Measurements from ENCODE around the gene VCAN.

VCAN gene

GRCh38 chr5:83484294-83484693 lies 12.8 kb downstream of the VCAN start:
- Histone ChIP-seq H3K4me1 (ENCODE audit: control insufficient read depth, insufficient read depth, low read length) (no peaks in the 10 kb centered on the region; the same call in 1 of the 2 replicates), H3K4me3 (ENCODE audit: low read depth, low read length) (no peak overlapping the region), H3K27ac (ENCODE audit: extremely low read depth, low read depth, low read length) (no peak overlapping the region), H3K36me3 (ENCODE audit: control insufficient read depth in 2 of 2, insufficient read depth in 1 of 2, low read length in 2 of 2) (peaks cover 29 to 35% of the 10 kb centered on the region in 2 experiments), H3K9me3 (ENCODE audit: control insufficient read depth, insufficient read depth, low read depth, low read length) (no peaks in the 10 kb centered on the region)
- ChIA-PET POLR2A (no interaction called here), CTCF (no interaction called here)
- TF ChIP-seq ZNF24 (tag by site-specific recombination; IDR thresholded peaks at IDR 0.05) (no peak), ZNF777 (tag by site-specific recombination; IDR thresholded peaks at IDR 0.05; ENCODE audit: borderline replicate concordance) (no peak), ZSCAN16 (tag by site-specific recombination; IDR thresholded peaks at IDR 0.05) (no peak), ZNF626 (tag by site-specific recombination; IDR thresholded peaks at IDR 0.05) (no peak), ZNF169 (tag by site-specific recombination; IDR thresholded peaks at IDR 0.05) (no peak), SP2 (tag by site-specific recombination; IDR thresholded peaks at IDR 0.05) (no peak), ZBTB17 (tag by site-specific recombination; IDR thresholded peaks at IDR 0.05) (peak; percentile 72), ZNF549 (tag by site-specific recombination; IDR thresholded peaks at IDR 0.05) (no peak), AEBP2 (tag by site-specific recombination; IDR thresholded peaks at IDR 0.05; ENCODE audit: borderline replicate concordance) (no peak), ZNF366 (tag by site-specific recombination; conservative IDR thresholded peaks at IDR 0.05) (peak; percentile 98), OVOL3 (tag by site-specific recombination; IDR thresholded peaks at IDR 0.05) (no peak), ZSCAN18 (tag by site-specific recombination; IDR thresholded peaks at IDR 0.05) (no peak), ZNF175 (tag by site-specific recombination; IDR thresholded peaks at IDR 0.05) (no peak)

- TF ChIP-seq ZNF624 (tag by site-specific recombination; IDR thresholded peaks at IDR 0.05) (no peak), ATF2 (tag by site-specific recombination; IDR thresholded peaks at IDR 0.05; ENCODE audit: low read depth) (no peak), GLIS1 (tag by site-specific recombination; IDR thresholded peaks at IDR 0.05) (peak; percentile 27), ZNF302 (tag by site-specific recombination; IDR thresholded peaks at IDR 0.05; ENCODE audit: low read depth) (no peak)
- H3K4me3 ChIP-seq (ENCODE audit: low read depth, low read length), result no peak overlapping the region
- ChIA-PET POLR2A (no interaction called here), CTCF (interaction anchor here (0.5 kb wide), 1 partner anchor 1064 kb away, joined by 3 read pairs; no protein-coding TSS in a partner anchor)
- H3K4me1 ChIP-seq (ENCODE audit: control insufficient read depth, insufficient read depth, low read length), result no peaks in the 10 kb centered on the region; the same call in 1 of the 2 replicates
- H3K9me3 ChIP-seq (ENCODE audit: control insufficient read depth, insufficient read depth, low read depth, low read length), result no peaks in the 10 kb centered on the region
- peaks cover 38 to 48% of the 10 kb centered on the region in 2 experiments for H3K36me3 ChIP-seq (ENCODE audit: control insufficient read depth in 2 of 2, insufficient read depth in 1 of 2, low read length in 2 of 2)
- H3K27ac ChIP-seq (ENCODE audit: extremely low read depth, low read depth, low read length), result no peak overlapping the region
Observed at GRCh38 chr5:83485842-83486241, 14.3 kb downstream of the VCAN start.

- CTCF ChIA-PET, result no interaction called here
- peaks cover 46 to 61% of the 10 kb centered on the region in 2 experiments for H3K36me3 ChIP-seq (ENCODE audit: control insufficient read depth in 2 of 2, insufficient read depth in 1 of 2, low read length in 2 of 2)
- H3K27ac ChIP-seq (ENCODE audit: extremely low read depth, low read depth, low read length), result no peak overlapping the region
- TF ChIP-seq PRDM4 (tag by site-specific recombination; IDR thresholded peaks at IDR 0.05), result no peak
- TF ChIP-seq PBX3 (CRISPR knock-in tag; IDR thresholded peaks at IDR 0.05), result no peak
- TF ChIP-seq ZNF514 (tag by site-specific recombination; IDR thresholded peaks at IDR 0.05), result no peak
- no peak for TF ChIP-seq ZFHX2 (tag by site-specific recombination; conservative IDR thresholded peaks at IDR 0.05)
Observed at GRCh38 chr5:83487155-83487554, 15.6 kb downstream of the VCAN start.

More at GRCh38 chr5:83487155-83487554, 15.6 kb downstream of the VCAN start:
- H3K4me1 ChIP-seq (ENCODE audit: control insufficient read depth, insufficient read depth, low read length), result no peaks in the 10 kb centered on the region; the same call in 1 of the 2 replicates
- POLR2A ChIA-PET, result interaction anchor here (1.9 kb wide), 1 partner anchor 15 kb away, joined by 5 read pairs; the partner anchor contains the start of gene VCAN
- no peak overlapping the region for H3K4me3 ChIP-seq (ENCODE audit: low read depth, low read length)
- no peaks in the 10 kb centered on the region for H3K9me3 ChIP-seq (ENCODE audit: control insufficient read depth, insufficient read depth, low read depth, low read length)

Measured in HEK293 (cell line).